MCF 10A (cell line): ENCODE data around the gene NSUN6. TPM values are rescaled to one million over a fixed set of nuclear protein-coding genes. Genes with fewer than 3 reads are reported as not detected.

Experiments used
- BruUV-seq: library from RNA; stranded (reverse); fragments of 400-500 nt; replicated peaks from 2 replicates; lab custom pipeline; 2021; lab: Mats Ljungman, UMichigan
- CTCF ChIA-PET: fragments of 300-600 bp; sonication (Branson Sonifier 250); formaldehyde crosslinking; extraction: SDS; loops from one replicate; lab custom pipeline; 2021; ENCODE audit warnings: antibody characterized with exemption, inconsistent platforms; lab: Yijun Ruan, JAX
- POLR2A ChIA-PET: fragments of 300-600, 350-650 bp; sonication (Branson Sonifier 250); formaldehyde crosslinking; extraction: SDS; loops from one replicate; lab custom pipeline; 2020; ENCODE audit warnings: antibody characterized with exemption, inconsistent platforms; lab: Yijun Ruan, JAX
- DNase-seq: peaks from one replicate; pipeline ENCODE4 v3.0.0-alpha.2; 2018; ENCODE audit not compliant: unreplicated experiment
- H3K27ac Mint-ChIP-seq: one replicate; pipeline ENCODE4 v1.8.0; 2022; ENCODE audit warnings: mild to moderate bottlenecking, low read depth, mixed read lengths; ENCODE audit not compliant: unreplicated experiment
- H3K27me3 Mint-ChIP-seq: one replicate; pipeline ENCODE4 v1.8.0; 2022; ENCODE audit warnings: mixed read lengths; ENCODE audit not compliant: insufficient read depth, unreplicated experiment
- H3K36me3 Mint-ChIP-seq: one replicate; pipeline ENCODE4 v1.8.0; 2022; ENCODE audit warnings: mild to moderate bottlenecking, moderate library complexity, mixed read lengths; ENCODE audit not compliant: insufficient read depth, unreplicated experiment
- H3K4me1 Mint-ChIP-seq: one replicate; pipeline ENCODE4 v1.8.0; 2022; ENCODE audit warnings: mixed read lengths; ENCODE audit not compliant: insufficient read depth, unreplicated experiment
- H3K4me3 Mint-ChIP-seq: one replicate; pipeline ENCODE4 v1.8.0; 2022; ENCODE audit warnings: mild to moderate bottlenecking, moderate library complexity, mixed read lengths; ENCODE audit not compliant: unreplicated experiment
- H3K9me3 Mint-ChIP-seq: one replicate; pipeline ENCODE4 v1.8.0; 2022; ENCODE audit warnings: mixed read lengths; ENCODE audit not compliant: unreplicated experiment
- intact Hi-C: fragments of 100-400 bp; cut with micrococcal nuclease; formaldehyde crosslinking; loops from 2 replicates; pipeline ENCODE4 v1.14.1; 2022
- total RNA-seq: library from RNA; stranded (reverse); gene quantifications from 2 replicates; pipeline ENCODE4 v1.2.3, GENCODE V29; 2022
- TF ChIP-seq, protein P1 (sequence below): fragments of 200-600 bp; IDR thresholded peaks from one replicate; pipeline ENCODE4 v1.8.0; 2022; ENCODE audit warnings: antibody characterized with exemption, mild to moderate bottlenecking; ENCODE audit not compliant: unreplicated experiment

Gene NSUN6
- total RNA-seq, 1 experiment from 2014 or later: 16.2 TPM

DNA sequence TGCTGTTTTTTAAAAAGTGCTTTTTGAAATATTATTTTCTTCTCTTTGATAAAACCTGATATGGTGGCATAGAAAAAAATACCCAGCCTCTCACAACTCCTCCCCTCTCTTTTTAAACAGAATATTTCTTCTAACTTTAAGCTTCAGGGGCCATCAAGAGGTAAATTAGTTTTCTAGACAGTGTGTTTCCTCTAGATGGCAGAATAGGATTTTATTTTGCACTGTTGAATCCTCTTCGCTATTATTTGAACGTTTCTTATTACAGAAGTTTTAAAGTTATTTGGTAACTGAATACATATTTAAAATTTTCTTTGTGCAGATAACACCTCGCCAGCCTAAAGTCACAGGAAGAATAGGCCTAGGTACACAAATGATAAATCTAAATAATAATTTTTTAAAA lies 38.1 kb upstream of the NSUN6 start:
- H3K27me3 Mint-ChIP-seq: no peaks in the 10 kb centered on the region
- no peak overlapping the region for H3K4me3 Mint-ChIP-seq
- DNase-seq: peak; percentile 50
- intact Hi-C loops: loop anchor here (2.0 to 5.0 kb wide), 3 partner anchors 103 to 1127 kb away; partner anchors contain the start of gene PLXDC2
- no TSS peak for BruUV-seq
- POLR2A ChIA-PET: interaction anchor here (0.7 to 1.0 kb wide), 2 partner anchors 30 to 1118 kb away, joined by 4 to 6 read pairs; partner anchors contain the start of gene ARL5B
- no peaks in the 10 kb centered on the region for H3K9me3 Mint-ChIP-seq
- H3K27ac Mint-ChIP-seq: no peak overlapping the region
- TF ChIP-seq, protein P1, sequence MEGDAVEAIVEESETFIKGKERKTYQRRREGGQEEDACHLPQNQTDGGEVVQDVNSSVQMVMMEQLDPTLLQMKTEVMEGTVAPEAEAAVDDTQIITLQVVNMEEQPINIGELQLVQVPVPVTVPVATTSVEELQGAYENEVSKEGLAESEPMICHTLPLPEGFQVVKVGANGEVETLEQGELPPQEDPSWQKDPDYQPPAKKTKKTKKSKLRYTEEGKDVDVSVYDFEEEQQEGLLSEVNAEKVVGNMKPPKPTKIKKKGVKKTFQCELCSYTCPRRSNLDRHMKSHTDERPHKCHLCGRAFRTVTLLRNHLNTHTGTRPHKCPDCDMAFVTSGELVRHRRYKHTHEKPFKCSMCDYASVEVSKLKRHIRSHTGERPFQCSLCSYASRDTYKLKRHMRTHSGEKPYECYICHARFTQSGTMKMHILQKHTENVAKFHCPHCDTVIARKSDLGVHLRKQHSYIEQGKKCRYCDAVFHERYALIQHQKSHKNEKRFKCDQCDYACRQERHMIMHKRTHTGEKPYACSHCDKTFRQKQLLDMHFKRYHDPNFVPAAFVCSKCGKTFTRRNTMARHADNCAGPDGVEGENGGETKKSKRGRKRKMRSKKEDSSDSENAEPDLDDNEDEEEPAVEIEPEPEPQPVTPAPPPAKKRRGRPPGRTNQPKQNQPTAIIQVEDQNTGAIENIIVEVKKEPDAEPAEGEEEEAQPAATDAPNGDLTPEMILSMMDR: peak; percentile 43
- CTCF ChIA-PET: interaction anchor here (0.6 to 2.5 kb wide), 9 partner anchors 14 to 1126 kb away, joined by 3 to 14 read pairs (median 4); partner anchors contain the start of gene PLXDC2
- no peaks in the 10 kb centered on the region for H3K4me1 Mint-ChIP-seq
- H3K36me3 Mint-ChIP-seq: no peaks in the 10 kb centered on the region

DNA sequence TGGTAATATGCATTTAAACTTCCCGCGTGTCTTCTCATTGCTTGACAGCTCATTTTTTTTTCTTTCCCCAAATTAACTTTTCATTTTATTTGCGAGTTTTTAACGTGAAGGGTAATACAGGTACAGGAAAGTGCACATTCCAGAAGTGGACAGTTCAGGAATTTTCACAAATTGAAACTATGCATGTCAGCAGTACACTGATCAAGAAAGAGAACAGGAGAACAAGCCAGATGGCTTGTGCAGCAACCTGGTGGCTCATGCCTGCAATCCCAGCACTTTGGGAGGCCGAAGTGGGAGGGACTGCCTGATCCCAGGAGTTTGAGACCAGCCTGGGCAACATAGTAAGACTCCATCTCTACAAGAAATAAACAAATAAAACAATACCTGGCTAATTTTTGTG lies 36.3 kb upstream of the NSUN6 start:
- BruUV-seq: no TSS peak
- ChIA-PET POLR2A (interaction anchor here (0.6 to 0.7 kb wide), 2 partner anchors 577 to 1112 kb away, joined by 3 read pairs; no protein-coding TSS in a partner anchor), CTCF (interaction anchor here (0.7 to 2.5 kb wide), 3 partner anchors 16 to 298 kb away, joined by 5 to 14 read pairs (median 6); no protein-coding TSS in a partner anchor)
- H3K4me3 Mint-ChIP-seq: no peak overlapping the region
- intact Hi-C loops: loop anchor here (2.0 to 5.0 kb wide), 3 partner anchors 105 to 1129 kb away; partner anchors contain the start of gene PLXDC2
- no peaks in the 10 kb centered on the region for H3K27me3 Mint-ChIP-seq
- DNase-seq: no peak
- TF ChIP-seq, protein P1: no peak
- H3K9me3 Mint-ChIP-seq: no peaks in the 10 kb centered on the region
- H3K36me3 Mint-ChIP-seq: peaks cover 7% of the 10 kb centered on the region
- H3K27ac Mint-ChIP-seq: no peak overlapping the region
- peaks cover 14% of the 10 kb centered on the region for H3K4me1 Mint-ChIP-seq

DNA sequence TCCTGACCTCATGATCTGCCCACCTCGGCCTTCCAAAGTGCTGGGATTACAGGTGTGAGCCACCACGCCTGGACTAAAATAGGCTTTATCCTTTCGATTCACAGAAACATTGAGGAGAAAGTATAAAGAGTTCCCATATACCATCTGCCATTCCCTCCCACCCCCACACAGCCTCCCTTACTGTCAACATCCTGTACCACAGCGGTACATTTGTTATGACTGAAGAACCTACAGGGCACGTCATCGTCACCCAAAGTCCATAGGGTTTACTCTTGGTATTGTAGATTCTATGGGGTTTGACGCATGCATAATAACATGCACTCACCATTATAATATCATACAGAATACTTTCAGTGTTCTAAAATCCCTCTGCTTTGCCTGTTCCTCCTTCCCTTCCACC lies 35.8 kb upstream of the NSUN6 start:
- Mint-ChIP-seq H3K9me3 (no peaks in the 10 kb centered on the region), H3K27ac (no peak overlapping the region), H3K4me3 (no peak overlapping the region), H3K36me3 (peaks cover 7% of the 10 kb centered on the region), H3K27me3 (no peaks in the 10 kb centered on the region), H3K4me1 (peaks cover 19% of the 10 kb centered on the region)
- BruUV-seq: no TSS peak
- TF ChIP-seq, protein P1: no peak
- no peak for DNase-seq
- ChIA-PET POLR2A (interaction anchor here (0.7 kb wide), 1 partner anchor 1113 kb away, joined by 3 read pairs; no protein-coding TSS in a partner anchor), CTCF (interaction anchor here (2.4 kb wide), 1 partner anchor 19 kb away, joined by 6 read pairs; no protein-coding TSS in a partner anchor)
- intact Hi-C loops: loop anchor here (5.0 kb wide), 1 partner anchor 105 kb away; no protein-coding TSS in a partner anchor

DNA sequence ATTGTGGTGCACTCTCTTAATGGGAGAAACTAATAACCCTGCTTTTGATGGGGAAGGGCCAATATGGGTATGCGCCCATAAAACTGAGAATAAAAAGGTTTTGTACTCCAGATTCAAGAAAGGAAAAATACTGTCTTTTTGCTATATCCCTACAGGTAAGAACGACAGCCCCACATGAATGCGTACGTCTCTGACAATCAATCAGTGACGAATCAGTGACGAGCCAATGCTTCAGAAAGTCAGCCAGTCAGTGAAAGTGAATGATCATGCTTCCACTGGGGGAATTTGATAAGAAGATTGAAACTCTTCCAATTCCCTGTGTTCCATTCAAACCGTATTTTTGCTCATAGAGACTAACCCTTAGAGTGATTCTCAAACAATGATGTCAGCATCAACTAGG lies 34.2 kb upstream of the NSUN6 start:
- H3K27ac Mint-ChIP-seq: no peak overlapping the region
- TF ChIP-seq, protein P1: no peak
- H3K9me3 Mint-ChIP-seq: no peaks in the 10 kb centered on the region
- no peaks in the 10 kb centered on the region for H3K27me3 Mint-ChIP-seq
- H3K4me3 Mint-ChIP-seq: no peak overlapping the region
- ChIA-PET POLR2A (no interaction called here), CTCF (no interaction called here)
- BruUV-seq: no TSS peak
- peaks cover 7% of the 10 kb centered on the region for H3K36me3 Mint-ChIP-seq
- DNase-seq: no peak
- intact Hi-C loops: loop anchor here (5.0 kb wide), 1 partner anchor 107 kb away; no protein-coding TSS in a partner anchor
- peaks cover 34% of the 10 kb centered on the region for H3K4me1 Mint-ChIP-seq
